Nephron (organoid): ENCODE data around the gene C1QTNF5.

ENCODE experiments used
- H3K27ac Mint-ChIP-seq, 3 experiments: 2 replicates each; pipeline ENCODE4 v1.8.0; 2020; ENCODE audit warnings: mixed read lengths in 3 of 3, mild to moderate bottlenecking in 2 of 3, moderate library complexity in 1 of 3
- H3K27me3 Mint-ChIP-seq: 2 replicates; pipeline ENCODE4 v1.8.0; 2021; ENCODE audit warnings: low read depth, mild to moderate bottlenecking, moderate library complexity, mixed read lengths
- H3K36me3 Mint-ChIP-seq: 2 replicates; pipeline ENCODE4 v1.8.0; 2020; ENCODE audit warnings: low read depth, mixed read lengths
- H3K4me1 Mint-ChIP-seq: 2 replicates; pipeline ENCODE4 v1.8.0; 2020; ENCODE audit warnings: mixed read lengths
- H3K4me3 Mint-ChIP-seq, 3 experiments: 2 replicates each; pipeline ENCODE4 v1.8.0; 2020; ENCODE audit warnings: mild to moderate bottlenecking in 3 of 3, mixed read lengths in 3 of 3, moderate library complexity in 2 of 3
- H3K9me3 Mint-ChIP-seq: 2 replicates; pipeline ENCODE4 v1.8.0; 2020; ENCODE audit warnings: mixed read lengths
- CTCF ChIP-seq, 3 experiments: fragments of 200-600 bp; sonication (generic); IDR thresholded peaks; one replicate each; pipeline ENCODE4 v1.5.0; 2021; ENCODE audit warnings: antibody characterized with exemption in 3 of 3; ENCODE audit not compliant: unreplicated experiment in 3 of 3

C1QTNF5 gene

GRCh38 chr11:119329320-119329719, 11.4 kb downstream of the C1QTNF5 start:
- Mint-ChIP-seq H3K27ac (no peak overlapping the region), H3K9me3 (no peaks in the 10 kb centered on the region)
- no peak for TF ChIP-seq CTCF (IDR thresholded peaks at IDR 0.05; ENCODE audit: unreplicated experiment in 3 of 3)

GRCh38 chr11:119324189-119324588, 16.5 kb downstream of the C1QTNF5 start:
- Mint-ChIP-seq H3K27me3 (peaks cover 15% of the 10 kb centered on the region), H3K4me3 (no peak overlapping the region), H3K9me3 (no peaks in the 10 kb centered on the region), H3K36me3 (no peaks in the 10 kb centered on the region), H3K27ac (peak overlapping the region; percentile 6 to 40 (median 18)), H3K4me1 (peaks cover 24% of the 10 kb centered on the region)
- no peak for TF ChIP-seq CTCF (IDR thresholded peaks at IDR 0.05; ENCODE audit: unreplicated experiment in 3 of 3)

More at GRCh38 chr11:119329320-119329719, 11.4 kb downstream of the C1QTNF5 start:
- Mint-ChIP-seq H3K4me3 (no peak overlapping the region), H3K36me3 (no peaks in the 10 kb centered on the region), H3K4me1 (peaks cover 13% of the 10 kb centered on the region), H3K27me3 (peaks cover 6% of the 10 kb centered on the region)

- peaks cover 11% of the 10 kb centered on the region for H3K27me3 Mint-ChIP-seq
- peaks cover 30% of the 10 kb centered on the region for H3K4me1 Mint-ChIP-seq
- peak overlapping the region in 2 of 3 experiments; percentile 34 to 45 for H3K4me3 Mint-ChIP-seq
- H3K36me3 Mint-ChIP-seq, result no peaks in the 10 kb centered on the region
- peak; percentile 77 to 87 (median 79) for TF ChIP-seq CTCF (IDR thresholded peaks at IDR 0.05; ENCODE audit: unreplicated experiment in 3 of 3)
- no peaks in the 10 kb centered on the region for H3K9me3 Mint-ChIP-seq
- H3K27ac Mint-ChIP-seq, result peak overlapping the region; percentile 6 to 40 (median 18)
Measured at GRCh38 chr11:119323532-119324033, 17.1 kb downstream of the C1QTNF5 start.

GRCh38 chr11:119322921-119323531, 17.7 kb downstream of the C1QTNF5 start:
- no peak for TF ChIP-seq CTCF (IDR thresholded peaks at IDR 0.05; ENCODE audit: unreplicated experiment in 3 of 3)
- peaks cover 11% of the 10 kb centered on the region for H3K27me3 Mint-ChIP-seq
- no peak overlapping the region for H3K4me3 Mint-ChIP-seq
- H3K9me3 Mint-ChIP-seq, result no peaks in the 10 kb centered on the region
- no peaks in the 10 kb centered on the region for H3K36me3 Mint-ChIP-seq
- peaks cover 35% of the 10 kb centered on the region for H3K4me1 Mint-ChIP-seq
- peak overlapping the region in 2 of 3 experiments; percentile 31 to 40 for H3K27ac Mint-ChIP-seq

GRCh38 chr11:119322360-119322739, 18.3 kb downstream of the C1QTNF5 start:
- peaks cover 11% of the 10 kb centered on the region for H3K27me3 Mint-ChIP-seq
- H3K4me3 Mint-ChIP-seq, result peak overlapping the region in 1 of 3 experiments; percentile 4
- H3K36me3 Mint-ChIP-seq, result no peaks in the 10 kb centered on the region
- TF ChIP-seq CTCF (IDR thresholded peaks at IDR 0.05; ENCODE audit: unreplicated experiment in 3 of 3), result peak in 2 of 3 experiments; percentile 1 to 31
- peaks cover 35% of the 10 kb centered on the region for H3K4me1 Mint-ChIP-seq
- no peaks in the 10 kb centered on the region for H3K9me3 Mint-ChIP-seq
- peak overlapping the region; percentile 30 to 55 (median 31) for H3K27ac Mint-ChIP-seq
